Adrenal gland (tissue), 12 donors: ENCODE measurements around the gene MYO18B. TPM values are rescaled to one million over a fixed set of nuclear protein-coding genes. Genes with fewer than 3 reads are reported as not detected.

Source experiments
- DNase-seq, 7 donors: peaks; one replicate each; pipeline ENCODE4 v3.0.0-alpha.2; 2019 to 2020
- H3K27ac ChIP-seq, 5 donors: fragments of 200-600 bp; sonication (generic) in 4 of 5; 1 replicate in 3 of 5; 2 replicates in 2 of 5; pipeline versions ENCODE4 v1.5.1 to v1.8.0; 2016 to 2020; ENCODE audit warnings: mild to moderate bottlenecking in 1 of 5
- H3K27me3 ChIP-seq: fragments of 200-600 bp; 2 replicates; pipeline ENCODE4 v1.8.0; 2021
- H3K36me3 ChIP-seq, 2 donors: fragments of 200-600 bp; replicated peaks in 1 of 2; 1 replicate in 1 of 2; 2 replicates in 1 of 2; pipeline versions ENCODE4 v1.5.1 to v1.8.0; 2018 to 2022
- H3K4me1 ChIP-seq, 2 donors: fragments of 200-600 bp; replicated peaks in 1 of 2; 1 replicate in 1 of 2; 2 replicates in 1 of 2; pipeline versions ENCODE4 v1.5.1 to v1.8.0; 2018 to 2021
- H3K4me3 ChIP-seq, 4 donors: fragments of 200-600 bp; sonication (generic) in 3 of 4; one replicate each; pipeline ENCODE4 v1.5.1; 2016 to 2018
- H3K9me3 ChIP-seq, 3 donors: fragments of 200-600 bp; sonication (generic) in 1 of 3; replicated peaks in 1 of 3; 1 replicate in 2 of 3; 2 replicates in 1 of 3; pipeline versions ENCODE4 v1.5.1 to v1.8.0; 2016 to 2021
- CTCF ChIP-seq, 6 experiments: fragments of 450-650 bp in 4 of 6; fragments of 200-600 bp in 2 of 6; sonication (generic) in 1 of 6; IDR thresholded peaks; 1 replicate in 5 of 6; 2 replicates in 1 of 6; pipeline versions ENCODE4 v1.5.1 to v1.8.0; 2016 to 2021; ENCODE audit warnings: antibody characterized with exemption in 6 of 6, mild to moderate bottlenecking in 2 of 6, moderate library complexity in 1 of 6
- POLR2A ChIP-seq, 2 donors: fragments of 450-650 bp; IDR thresholded peaks; one replicate each; pipeline ENCODE4 v1.6.1; 2017; ENCODE audit warnings: antibody characterized with exemption in 2 of 2, mild to moderate bottlenecking in 2 of 2, moderate library complexity in 1 of 2
- WGBS, 4 donors: extraction: QIAGEN DNeasy Blood & Tissue Kit in 2 of 4; methylation state at CpG; one replicate each; pipeline versions ENCODE4 v1.1.5 to v1.1.7; 2013 to 2017; 5-methylcytosine and 5-hydroxymethylcytosine counted together
- intact Hi-C, 2 donors: fragments of 100-400 bp; cut with DNase I; formaldehyde crosslinking; loops; one replicate each; pipeline versions ENCODE4 v1.14.1 to v1.15.0; 2022 to 2023
- polyA plus RNA-seq, 3 donors: library from polyadenylated mRNA; stranded (reverse); fragments of 200-250 nt in 2 of 3; fragments of 350-450 nt in 1 of 3; fragmentation: Illumina TruSeq in 1 of 3; extraction: RNeasy Lipid Tissue Mini Kit (QIAGEN cat#74804) in 1 of 3; gene quantifications; one replicate each; pipeline ENCODE4 v1.2.3, GENCODE V29; 2013 to 2014
- total RNA-seq, 9 donors: library from RNA; depleted of rRNA in 4 of 9; stranded (reverse); fragments of >200 nt in 4 of 9; fragments of 120-200 nt in 1 of 9; fragmentation: NEBNext Ultra II Directional in 1 of 9; extraction: Animal tissue kit (Norgen Biotek cat#: 25700) in 1 of 9; gene quantifications; one replicate each; pipeline versions ENCODE4 v1.1.0 to v1.2.4, GENCODE V29; 2013 to 2023
- donor health status: healthy with polysubstance abuse.
- donor health status: Bipolar disorder and iron deficiency.
- donor health status: DM: yes; HTN: yes; CAD: no.
- donor health status: DM: no; HTN: no; CAD: no.
- donor health status: DM: no; HTN: no; CAD: no.
- donor health status: DM: yes; HTN: yes; CAD: no.

The MYO18B gene
- total and polyA plus RNA-seq, 12 donors = 0.08 to 1.1 (median 0.18) TPM

GRCh38 chr22:25922141-25922540, 180.2 kb downstream of the MYO18B start:
- Histone ChIP-seq H3K36me3 (no peaks in the 10 kb centered on the region), H3K27ac (no peak overlapping the region), H3K4me3 (no peak overlapping the region), H3K9me3 (no peaks in the 10 kb centered on the region), H3K4me1 (no peaks in the 10 kb centered on the region), H3K27me3 (peaks cover 3% of the 10 kb centered on the region)
- WGBS, 4 donors = 83 to 85% (median 84%) methylated on average over 10 of the region's 10 CpGs
- no peak for DNase-seq
- TF ChIP-seq POLR2A (IDR thresholded peaks at IDR 0.05) = no peak
- no peak for TF ChIP-seq CTCF (IDR thresholded peaks at IDR 0.05)
- intact Hi-C loops = no loop called here

GRCh38 chr22:25923914-25924313, 181.9 kb downstream of the MYO18B start:
- no peak for DNase-seq
- H3K36me3 ChIP-seq = no peaks in the 10 kb centered on the region
- WGBS, 4 donors = 43 to 56% (median 51%) methylated on average over 8 of the region's 8 CpGs
- H3K27ac ChIP-seq = no peak overlapping the region
- H3K9me3 ChIP-seq = no peaks in the 10 kb centered on the region
- H3K27me3 ChIP-seq = peaks cover 3% of the 10 kb centered on the region
- H3K4me1 ChIP-seq = no peaks in the 10 kb centered on the region
- intact Hi-C loops = no loop called here
- H3K4me3 ChIP-seq = no peak overlapping the region
- no peak for TF ChIP-seq POLR2A (IDR thresholded peaks at IDR 0.05)

GRCh38 chr22:25928038-25928437, 186.1 kb downstream of the MYO18B start:
- peaks cover 4% of the 10 kb centered on the region for H3K27me3 ChIP-seq
- no peak overlapping the region for H3K27ac ChIP-seq
- H3K9me3 ChIP-seq = no peaks in the 10 kb centered on the region
- no peaks in the 10 kb centered on the region for H3K4me1 ChIP-seq
- no peak for DNase-seq
- no peaks in the 10 kb centered on the region for H3K36me3 ChIP-seq
- no peak overlapping the region for H3K4me3 ChIP-seq
- intact Hi-C loops = no loop called here
- 61 to 70% (median 66%) methylated on average over 3 of the region's 3 CpGs for WGBS, 4 donors
- no peak for TF ChIP-seq POLR2A (IDR thresholded peaks at IDR 0.05)

GRCh38 chr22:25929321-25929878, 187.4 kb downstream of the MYO18B start:
- Histone ChIP-seq H3K4me3 (no peak overlapping the region), H3K27me3 (peaks cover 4% of the 10 kb centered on the region), H3K27ac (no peak overlapping the region), H3K36me3 (no peaks in the 10 kb centered on the region), H3K4me1 (no peaks in the 10 kb centered on the region), H3K9me3 (no peaks in the 10 kb centered on the region)
- 33 to 43% (median 38%) methylated on average over 5 of the region's 5 CpGs for WGBS, 4 donors
- TF ChIP-seq POLR2A (IDR thresholded peaks at IDR 0.05) = no peak
- TF ChIP-seq CTCF (IDR thresholded peaks at IDR 0.05) = no peak
- intact Hi-C loops = no loop called here
- no peak for DNase-seq

- H3K27me3 ChIP-seq = peaks cover 4% of the 10 kb centered on the region
- peak in 1 of 7 donors; percentile 10 for DNase-seq
- no peaks in the 10 kb centered on the region for H3K36me3 ChIP-seq
- WGBS, 4 donors = 60 to 67% (median 62%) methylated on average over 4 of the region's 4 CpGs
- no peak overlapping the region for H3K27ac ChIP-seq
- H3K4me3 ChIP-seq = no peak overlapping the region
- intact Hi-C loops = no loop called here
- H3K9me3 ChIP-seq = no peaks in the 10 kb centered on the region
- TF ChIP-seq POLR2A (IDR thresholded peaks at IDR 0.05) (no peak), CTCF (IDR thresholded peaks at IDR 0.05) (no peak)
- H3K4me1 ChIP-seq = no peaks in the 10 kb centered on the region
Measured at GRCh38 chr22:25930083-25930482, 188.1 kb downstream of the MYO18B start.
